Loucy (cell line): ENCODE results near the gene ELMO2.

Experiments
- H2AFZ ChIP-seq: fragments of 200-600 bp; sonication (generic); 2 replicates; pipeline ENCODE4 v1.6.0; 2016; ENCODE audit warnings: antibody characterized with exemption, mild to moderate bottlenecking, low read length, moderate library complexity
- H3F3A ChIP-seq: fragments of 200-600 bp; 2 replicates; pipeline ENCODE4 v1.6.0; 2016; ENCODE audit warnings: antibody characterized with exemption, low read depth, mild to moderate bottlenecking
- H3K27me3 ChIP-seq: fragments of 200-600 bp; sonication (generic); 2 replicates; pipeline ENCODE4 v1.6.1; 2014; ENCODE audit warnings: low read length, mild to moderate bottlenecking; ENCODE audit not compliant: insufficient read depth, poor library complexity, severe bottlenecking
- H3K36me3 ChIP-seq: fragments of 200-600 bp; sonication (generic); 2 replicates; pipeline ENCODE4 v1.6.1; 2016; ENCODE audit warnings: low read length; ENCODE audit not compliant: insufficient read depth
- H3K4me1 ChIP-seq: fragments of 200-600 bp; sonication (generic); 2 replicates; pipeline ENCODE4 v1.5.1; 2014; ENCODE audit warnings: low read length, mild to moderate bottlenecking; ENCODE audit not compliant: insufficient read depth, poor library complexity, severe bottlenecking
- H3K4me2 ChIP-seq: fragments of 200-600 bp; sonication (generic); 2 replicates; pipeline ENCODE4 v1.6.0; 2014; ENCODE audit warnings: antibody characterized with exemption, low read length, low read depth, mild to moderate bottlenecking; ENCODE audit not compliant: poor library complexity, severe bottlenecking
- H3K4me3 ChIP-seq: fragments of 200-600 bp; sonication (generic); 2 replicates; pipeline ENCODE4 v1.5.1; 2014; ENCODE audit warnings: low read length, mild to moderate bottlenecking, mixed read lengths; ENCODE audit not compliant: poor library complexity, severe bottlenecking
- H3K79me2 ChIP-seq: fragments of 200-600 bp; sonication (generic); 2 replicates; pipeline ENCODE4 v1.6.1; 2014; ENCODE audit warnings: low read length; ENCODE audit not compliant: insufficient read depth
- H3K9ac ChIP-seq: fragments of 200-600 bp; sonication (generic); 2 replicates; pipeline ENCODE4 v1.6.0; 2014; ENCODE audit warnings: mild to moderate bottlenecking, low read depth, low read length, moderate library complexity; ENCODE audit not compliant: poor library complexity, severe bottlenecking
- H3K9me2 ChIP-seq: fragments of 200-600 bp; sonication (generic); replicated peaks from 2 replicates; pipeline ENCODE4 v1.6.1; 2016; ENCODE audit warnings: low read depth, low read length, mixed read lengths
- H3K9me3 ChIP-seq: fragments of 200-600 bp; sonication (generic); 2 replicates; pipeline ENCODE4 v1.6.1; 2014; ENCODE audit warnings: mild to moderate bottlenecking, antibody characterized with exemption, low read length, low read depth; ENCODE audit not compliant: insufficient read depth
- H4K20me1 ChIP-seq: fragments of 200-600 bp; sonication (generic); 2 replicates; pipeline ENCODE4 v1.6.0; 2014; ENCODE audit warnings: antibody characterized with exemption, low read length, mild to moderate bottlenecking; ENCODE audit not compliant: insufficient read depth, poor library complexity, severe bottlenecking
- CTCF ChIP-seq: fragments of 200-600 bp; sonication (generic); conservative IDR thresholded peaks from 2 replicates; pipeline ENCODE4 v1.5.1; 2014; ENCODE audit warnings: mild to moderate bottlenecking, antibody characterized with exemption, low read length
- EZH2phosphoT487 ChIP-seq: fragments of 200-600 bp; IDR thresholded peaks from 2 replicates; pipeline ENCODE4 v1.6.1; 2018; ENCODE audit warnings: antibody characterized with exemption, mild to moderate bottlenecking, moderate library complexity, borderline replicate concordance

The ELMO2 gene

DNA sequence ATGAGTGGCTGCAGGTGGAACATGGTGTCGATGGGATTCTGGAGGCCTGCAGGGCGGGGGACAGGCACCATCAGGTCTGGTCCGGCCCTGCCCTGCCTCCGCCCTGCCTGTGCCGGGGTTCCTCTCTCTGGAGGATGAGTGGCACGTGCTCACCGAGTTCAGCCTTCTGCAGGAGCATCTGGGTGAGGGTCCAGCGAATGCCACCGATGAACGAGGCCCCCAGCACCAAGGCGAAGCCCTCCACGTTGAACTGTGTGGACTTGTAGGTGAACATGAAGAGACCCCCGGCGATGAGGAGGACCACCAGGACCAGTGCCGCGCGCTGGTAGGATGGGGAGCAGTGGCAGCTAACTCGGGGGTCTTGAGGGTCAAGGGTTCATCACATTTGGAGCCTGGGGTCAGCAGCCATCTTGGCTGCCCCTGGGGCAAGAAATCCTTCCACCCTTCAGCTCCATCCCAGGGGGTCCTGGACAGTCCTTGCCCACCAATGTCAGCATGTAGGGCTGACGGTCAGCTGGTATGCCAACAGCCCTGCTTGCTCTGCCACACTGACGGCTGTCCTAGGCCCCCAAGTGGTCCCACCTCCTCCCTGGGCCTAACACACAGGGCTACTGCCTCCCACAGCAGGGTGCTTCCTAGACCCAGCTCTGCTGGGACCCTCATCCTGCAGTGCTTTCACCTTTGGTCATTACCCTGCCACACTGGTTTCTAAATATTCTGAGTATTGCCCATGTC, 51.3 kb downstream of the ELMO2 start:
- Histone ChIP-seq H2AFZ (no peak overlapping the region), H3K79me2 (no peaks in the 10 kb centered on the region), H3K4me1 (peaks cover 8% of the 10 kb centered on the region), H3F3A (no peaks in the 10 kb centered on the region), H3K36me3 (no peaks in the 10 kb centered on the region), H3K9ac (no peak overlapping the region), H3K27me3 (no peaks in the 10 kb centered on the region), H3K4me2 (no peak overlapping the region), H3K4me3 (no peak overlapping the region), H3K9me3 (no peaks in the 10 kb centered on the region), H3K9me2 (no peaks in the 10 kb centered on the region), H4K20me1 (no peaks in the 10 kb centered on the region)
- TF ChIP-seq EZH2phosphoT487, result no peak
- TF ChIP-seq CTCF, result no peak

DNA sequence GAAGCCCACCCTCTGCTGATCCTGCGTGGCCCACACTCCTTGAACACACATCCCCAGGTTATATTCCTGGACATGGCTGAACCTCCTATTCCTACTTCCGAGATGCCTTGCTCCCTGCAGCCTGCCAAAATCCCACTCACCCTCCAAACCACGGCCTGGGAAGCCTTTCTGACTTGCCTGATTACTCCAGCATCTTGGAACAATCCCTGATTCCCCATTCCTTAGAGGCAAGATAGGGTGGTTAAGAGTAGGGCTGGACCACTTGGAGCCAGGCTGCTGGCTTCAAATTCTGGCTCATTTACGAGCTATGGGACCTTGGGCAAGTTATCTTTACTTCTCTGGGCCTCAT, 52.2 kb downstream of the ELMO2 start:
- no peaks in the 10 kb centered on the region for H3K9me3 ChIP-seq
- no peaks in the 10 kb centered on the region for H3K79me2 ChIP-seq
- H3F3A ChIP-seq, result no peaks in the 10 kb centered on the region
- H3K4me1 ChIP-seq, result peaks cover 17% of the 10 kb centered on the region
- H3K27me3 ChIP-seq, result no peaks in the 10 kb centered on the region
- no peaks in the 10 kb centered on the region for H3K36me3 ChIP-seq
- no peak overlapping the region for H3K9ac ChIP-seq
- H3K9me2 ChIP-seq, result no peaks in the 10 kb centered on the region
- H2AFZ ChIP-seq, result no peak overlapping the region
- no peak overlapping the region for H3K4me2 ChIP-seq
- H4K20me1 ChIP-seq, result no peaks in the 10 kb centered on the region
- no peak overlapping the region for H3K4me3 ChIP-seq
- TF ChIP-seq CTCF (no peak), EZH2phosphoT487 (no peak)

DNA sequence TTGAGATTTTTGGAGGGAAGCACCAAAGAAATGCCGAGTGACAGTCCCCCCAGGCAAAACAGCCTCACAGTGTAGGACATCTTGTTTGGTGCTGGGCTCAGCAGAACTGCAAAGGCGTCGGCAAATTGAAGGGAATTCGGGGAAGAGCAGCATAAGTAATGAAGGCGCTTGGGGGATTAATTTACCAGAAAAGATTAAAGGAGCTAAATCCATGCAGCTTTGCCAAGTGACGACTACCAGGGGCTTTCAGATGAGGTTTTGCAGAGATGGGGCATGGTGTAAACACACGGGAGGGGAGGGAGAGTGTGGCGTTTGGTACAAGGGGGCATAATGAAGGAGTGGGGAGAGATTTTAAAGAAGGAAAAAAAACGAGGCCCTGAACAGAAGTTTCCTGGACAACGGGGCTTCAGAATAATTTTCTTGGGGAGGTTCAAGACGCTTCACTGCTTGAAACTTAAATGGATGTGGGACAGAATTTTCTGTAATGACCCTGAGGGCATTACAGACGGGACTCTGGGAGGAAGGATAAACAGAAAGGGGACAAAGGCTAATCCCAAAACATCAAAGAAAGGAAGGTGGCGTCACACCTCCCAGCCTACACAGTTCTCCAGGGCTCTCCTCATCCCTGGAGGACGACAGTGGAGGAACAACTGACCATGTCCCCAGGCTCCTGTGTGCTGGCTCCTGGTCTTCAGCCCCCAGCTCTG, 52.8 kb downstream of the ELMO2 start:
- Histone ChIP-seq H3K9ac (no peak overlapping the region), H3F3A (no peaks in the 10 kb centered on the region), H3K9me3 (no peaks in the 10 kb centered on the region), H3K4me1 (peaks cover 19% of the 10 kb centered on the region), H3K9me2 (no peaks in the 10 kb centered on the region), H3K4me3 (no peak overlapping the region), H3K79me2 (no peaks in the 10 kb centered on the region), H3K36me3 (no peaks in the 10 kb centered on the region), H4K20me1 (no peaks in the 10 kb centered on the region), H3K27me3 (no peaks in the 10 kb centered on the region), H3K4me2 (no peak overlapping the region), H2AFZ (no peak overlapping the region)
- TF ChIP-seq CTCF, result no peak
- TF ChIP-seq EZH2phosphoT487, result no peak
